Measurements from ENCODE around the gene UBL4B.

Gene UBL4B

DNA sequence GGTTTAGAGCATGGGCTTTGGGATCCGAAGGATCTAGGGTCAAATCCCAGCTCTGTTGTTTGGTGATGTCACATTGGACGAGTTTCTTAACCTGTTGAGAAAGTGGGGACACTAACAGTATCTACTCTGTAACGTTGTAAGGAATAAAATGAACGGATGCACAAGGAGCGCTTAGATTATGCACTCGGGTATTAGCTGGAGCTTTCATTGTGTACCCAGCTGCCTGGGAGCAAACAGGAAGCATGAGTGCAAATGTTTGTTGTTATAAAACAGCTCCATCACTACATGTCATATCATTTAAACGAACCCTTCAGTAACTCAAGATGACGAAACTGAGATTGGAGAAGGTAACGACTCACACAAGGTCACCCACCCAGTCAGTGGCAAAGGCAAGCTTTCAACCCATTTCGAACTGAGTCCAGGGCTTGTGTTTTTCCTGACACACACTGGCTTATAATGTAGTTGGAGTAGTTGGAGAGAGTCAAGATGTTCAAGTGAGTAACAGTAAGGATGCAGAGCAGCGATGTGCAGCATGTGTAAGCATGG lies 21.9 kb downstream of the UBL4B start:
- DNase-seq, result no peak
- H3K4me3 Mint-ChIP-seq, result no peak overlapping the region
- no peaks in the 10 kb centered on the region for H3K36me3 Mint-ChIP-seq (ENCODE audit: insufficient read depth)
- peaks cover 68 to 96% of the 10 kb centered on the region in 2 donors for H3K27me3 Mint-ChIP-seq
- H3K27ac Mint-ChIP-seq, result no peak overlapping the region
- ATAC-seq (replicated peaks), result no peak
- H3K4me1 Mint-ChIP-seq (ENCODE audit: low read depth in 2 of 2), result peaks cover 5 to 7% of the 10 kb centered on the region in 2 donors
- no peaks in the 10 kb centered on the region for H3K9me3 Mint-ChIP-seq

DNA sequence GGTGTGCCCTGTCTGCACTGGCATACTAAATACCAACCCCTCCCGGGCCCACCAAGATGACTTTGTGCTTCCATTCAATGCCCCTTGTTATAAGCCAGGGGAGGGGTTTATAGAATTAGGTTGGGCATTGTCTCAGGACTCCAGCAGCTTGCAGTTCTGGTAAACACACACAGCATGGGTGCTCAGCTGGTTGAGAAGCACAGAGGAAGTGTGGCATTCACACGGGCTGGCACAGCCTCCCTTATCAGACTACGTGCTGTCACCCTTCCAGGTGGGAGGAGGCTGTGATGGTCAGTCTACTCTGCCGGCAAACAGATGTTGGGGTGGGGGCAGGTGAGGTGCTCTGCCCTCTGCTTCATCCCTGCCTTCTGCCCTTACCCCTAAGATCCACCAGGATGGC lies 23.0 kb downstream of the UBL4B start:
- peaks cover 76 to 92% of the 10 kb centered on the region in 2 donors for H3K27me3 Mint-ChIP-seq
- ATAC-seq (replicated peaks) (no peak), DNase-seq (no peak)
- H3K36me3 Mint-ChIP-seq (ENCODE audit: insufficient read depth), result no peaks in the 10 kb centered on the region
- H3K9me3 Mint-ChIP-seq, result no peaks in the 10 kb centered on the region
- no peak overlapping the region for H3K27ac Mint-ChIP-seq
- H3K4me1 Mint-ChIP-seq (ENCODE audit: low read depth in 2 of 2), result peaks cover 5 to 7% of the 10 kb centered on the region in 2 donors
- H3K4me3 Mint-ChIP-seq, result no peak overlapping the region

DNA sequence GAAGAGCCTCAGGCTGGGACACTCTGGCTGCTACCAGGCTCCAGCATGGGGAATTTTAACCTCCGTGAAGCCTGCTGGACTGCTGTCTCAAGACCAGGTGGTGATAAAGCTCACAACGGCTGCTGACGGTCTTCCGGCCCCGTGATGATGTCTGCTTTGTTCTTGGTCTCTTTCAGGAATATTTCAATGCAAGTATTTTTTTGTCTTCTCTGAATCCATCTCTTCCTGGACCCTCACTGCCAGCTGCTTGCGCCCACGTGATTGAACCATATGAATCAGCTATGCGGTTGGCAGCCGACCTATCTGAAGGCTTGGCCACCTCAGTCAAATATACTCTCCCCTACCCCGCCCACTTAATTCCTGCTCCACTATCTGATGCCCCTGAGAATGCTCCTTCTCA lies 23.4 kb downstream of the UBL4B start:
- H3K4me1 Mint-ChIP-seq (ENCODE audit: low read depth in 2 of 2), result peaks cover 5 to 7% of the 10 kb centered on the region in 2 donors
- H3K27me3 Mint-ChIP-seq, result peaks cover 75 to 92% of the 10 kb centered on the region in 2 donors
- no peak overlapping the region for H3K27ac Mint-ChIP-seq
- DNase-seq, result no peak
- no peaks in the 10 kb centered on the region for H3K9me3 Mint-ChIP-seq
- ATAC-seq (replicated peaks), result no peak
- H3K4me3 Mint-ChIP-seq, result no peak overlapping the region
- H3K36me3 Mint-ChIP-seq (ENCODE audit: insufficient read depth), result no peaks in the 10 kb centered on the region

DNA sequence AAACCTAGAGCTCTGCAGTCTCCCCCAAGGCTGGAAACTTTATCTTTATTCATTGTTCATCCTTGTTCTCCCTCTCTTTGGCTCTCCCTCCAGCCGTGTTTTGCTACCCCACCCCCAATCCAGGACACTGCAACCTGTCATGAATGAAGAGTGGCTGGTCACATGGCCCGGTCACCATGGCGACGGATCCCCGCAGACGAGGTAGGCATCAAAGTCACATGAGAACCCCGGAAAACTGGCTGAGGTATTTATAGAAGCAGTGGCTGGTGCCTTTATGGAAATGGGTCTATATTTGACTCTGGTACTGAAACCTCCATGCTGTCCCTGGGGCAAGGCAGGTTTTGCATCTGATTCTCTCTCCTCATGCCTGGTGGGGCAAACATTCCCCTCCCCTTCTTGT lies 24.7 kb downstream of the UBL4B start:
- no peak overlapping the region for H3K4me3 Mint-ChIP-seq
- ATAC-seq (replicated peaks) (no peak), DNase-seq (no peak)
- H3K9me3 Mint-ChIP-seq, result no peaks in the 10 kb centered on the region
- H3K36me3 Mint-ChIP-seq (ENCODE audit: insufficient read depth), result no peaks in the 10 kb centered on the region
- H3K27me3 Mint-ChIP-seq, result peaks cover 75 to 94% of the 10 kb centered on the region in 2 donors
- no peak overlapping the region for H3K27ac Mint-ChIP-seq
- H3K4me1 Mint-ChIP-seq (ENCODE audit: low read depth in 2 of 2), result peaks cover 5 to 7% of the 10 kb centered on the region in 2 donors

DNA sequence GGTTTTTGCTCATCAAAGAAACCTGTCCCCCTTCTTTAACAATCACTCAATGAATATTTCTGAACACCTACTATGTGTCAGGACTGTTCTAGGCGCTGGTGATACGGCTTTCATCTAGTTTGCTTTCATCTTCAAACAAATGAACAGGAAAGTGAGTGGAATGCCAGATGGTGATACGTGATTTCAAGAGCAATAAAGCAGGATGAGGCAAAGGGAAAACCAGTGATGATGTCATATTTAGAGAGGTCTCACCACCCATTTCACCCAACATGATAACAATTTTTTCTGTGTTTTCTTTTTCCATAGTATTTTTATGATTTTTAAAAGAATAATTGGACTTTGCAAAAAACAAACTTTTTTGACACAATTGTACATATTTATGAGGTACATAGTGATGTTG lies 26.7 kb downstream of the UBL4B start:
- Mint-ChIP-seq H3K9me3 (no peaks in the 10 kb centered on the region), H3K27me3 (peaks cover 77 to 85% of the 10 kb centered on the region in 2 donors), H3K36me3 (ENCODE audit: insufficient read depth) (no peaks in the 10 kb centered on the region), H3K4me3 (no peak overlapping the region), H3K4me1 (ENCODE audit: low read depth in 2 of 2) (peaks cover 5 to 7% of the 10 kb centered on the region in 2 donors), H3K27ac (no peak overlapping the region)
- ATAC-seq (replicated peaks) (no peak), DNase-seq (no peak)

DNA sequence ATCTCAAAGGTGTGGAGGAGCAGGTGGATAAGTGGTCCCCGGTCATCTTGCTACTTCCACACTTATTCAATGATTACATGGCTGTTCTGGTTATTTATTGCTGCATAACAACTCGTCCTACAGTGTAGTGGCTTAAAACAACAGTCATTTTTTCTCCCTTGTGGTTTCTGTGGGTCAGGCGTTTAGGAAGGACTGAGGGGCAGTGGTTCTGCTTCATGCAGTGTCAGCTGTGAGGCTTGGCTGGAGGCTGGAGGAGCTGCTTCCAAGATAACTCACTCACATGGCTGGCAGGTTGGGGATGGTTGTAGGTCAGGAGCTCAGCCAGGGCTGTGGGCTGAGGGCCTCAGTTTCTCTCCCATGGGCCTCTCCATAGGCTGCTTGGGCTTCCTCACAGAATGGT lies 32.1 kb downstream of the UBL4B start:
- Mint-ChIP-seq H3K4me3 (no peak overlapping the region), H3K27me3 (peaks cover 24 to 40% of the 10 kb centered on the region in 2 donors), H3K4me1 (ENCODE audit: low read depth in 2 of 2) (no peaks in the 10 kb centered on the region), H3K9me3 (no peaks in the 10 kb centered on the region), H3K36me3 (ENCODE audit: insufficient read depth) (no peaks in the 10 kb centered on the region), H3K27ac (no peak overlapping the region)
- ATAC-seq (replicated peaks) (no peak), DNase-seq (no peak)

DNA sequence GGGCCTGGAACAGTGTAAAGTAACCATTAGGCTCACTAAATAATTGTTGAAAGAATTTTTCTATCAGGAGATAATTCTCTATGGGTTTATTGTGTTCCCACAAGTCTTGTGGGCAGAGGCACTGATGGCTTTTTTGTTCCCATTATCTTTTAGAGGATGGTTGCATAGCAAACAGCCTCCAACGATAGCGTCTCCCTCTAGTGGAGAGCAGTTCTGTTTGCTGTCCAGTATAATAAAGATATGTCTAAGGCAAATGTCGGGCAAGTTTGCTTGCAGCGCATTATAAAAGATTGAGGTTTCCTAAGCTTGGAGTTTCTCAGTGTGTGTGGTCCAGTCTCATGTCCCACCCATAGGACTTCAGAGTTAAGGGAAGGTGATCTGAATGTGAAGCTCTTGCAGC lies 36.7 kb downstream of the UBL4B start:
- peaks cover 24 to 32% of the 10 kb centered on the region in 2 donors for H3K27me3 Mint-ChIP-seq

DNA sequence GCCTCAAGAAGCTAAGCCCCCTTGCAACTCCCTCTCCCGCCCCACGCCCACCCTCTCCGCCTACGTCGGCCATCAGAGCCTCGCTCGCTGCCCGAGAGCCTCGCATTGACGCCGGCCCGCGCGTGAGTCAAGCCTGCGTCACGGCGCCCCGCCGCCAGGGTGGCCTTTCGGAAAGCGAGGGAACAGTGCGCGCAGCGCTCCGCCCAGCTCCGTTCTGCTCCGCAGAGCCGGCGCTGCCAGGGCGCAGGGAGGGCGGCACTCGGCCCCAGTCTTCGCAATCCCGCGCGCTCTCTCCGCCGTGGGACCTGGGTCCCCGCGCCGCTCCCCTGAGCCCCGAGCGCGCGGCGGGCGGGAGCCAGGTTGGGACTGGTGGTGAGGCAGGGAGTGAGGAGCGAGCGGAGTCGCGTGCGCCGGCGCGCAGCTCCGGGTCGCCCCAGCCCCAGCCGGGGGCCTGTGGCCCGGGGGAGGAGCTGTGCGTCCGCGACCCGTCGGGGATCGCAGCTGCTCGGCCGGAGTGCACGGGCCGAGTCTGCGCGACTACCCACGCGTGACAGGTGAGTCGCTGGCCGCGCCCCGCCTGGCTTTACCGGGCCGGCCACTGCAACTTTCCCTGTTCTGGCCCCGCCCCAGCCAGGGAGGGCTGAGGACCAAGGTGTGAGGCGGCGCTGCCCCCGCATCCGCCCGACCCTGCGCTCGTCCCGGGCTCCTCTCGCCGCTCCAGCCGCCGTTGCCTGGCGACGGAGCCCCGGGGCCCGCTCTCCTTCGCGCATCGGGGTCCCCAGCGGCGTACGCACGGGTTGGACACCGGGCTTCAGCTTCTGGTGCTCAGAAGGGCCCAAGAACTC lies 38.3 kb downstream of the UBL4B start, which contains the start of gene SLC6A17:
TSS of gene SLC6A17 (plus strand) at position 165 of the 845 bp plus-strand sequence. CDS start 16,436 bp downstream, outside the sequence.
- H3K27ac Mint-ChIP-seq, result no peak within 1 kb of the TSS

More for the DNA sequence above, 36.7 kb downstream of the UBL4B start:
- Mint-ChIP-seq H3K36me3 (ENCODE audit: insufficient read depth) (no peaks in the 10 kb centered on the region), H3K4me1 (ENCODE audit: low read depth in 2 of 2) (peaks cover 0 to 2% of the 10 kb centered on the region in 2 donors), H3K9me3 (no peaks in the 10 kb centered on the region), H3K4me3 (no peak overlapping the region), H3K27ac (no peak overlapping the region)
- DNase-seq, result no peak
- ATAC-seq (replicated peaks), result no peak

DNA sequence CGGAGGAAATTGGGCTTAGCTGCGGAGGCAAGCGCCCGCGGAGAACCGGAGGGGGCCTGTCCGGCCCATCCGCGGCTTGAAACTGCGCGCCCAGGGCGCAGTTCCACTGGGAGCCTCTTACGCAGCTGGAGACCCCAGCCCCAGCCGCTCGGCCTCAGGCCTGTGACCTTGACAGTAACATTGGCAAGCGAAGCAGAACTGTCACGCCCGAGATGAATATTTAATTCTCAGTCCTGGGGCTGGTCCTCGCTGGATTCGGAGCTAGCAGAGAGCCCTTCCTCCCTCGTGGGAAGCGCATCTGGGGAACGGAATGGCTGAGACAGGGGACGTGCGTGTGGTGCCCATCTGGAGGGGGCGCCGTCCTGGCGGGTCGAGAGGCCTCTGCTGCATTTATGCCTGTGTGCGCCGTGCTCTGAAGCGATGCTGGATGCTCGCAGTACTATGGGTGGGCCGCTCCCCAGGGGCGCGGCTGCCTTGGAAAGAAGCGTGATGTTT lies 39.0 kb downstream of the UBL4B start:
- ATAC-seq (replicated peaks) (no peak), DNase-seq (no peak)
- Mint-ChIP-seq H3K36me3 (ENCODE audit: insufficient read depth) (no peaks in the 10 kb centered on the region), H3K27me3 (peaks cover 47 to 51% of the 10 kb centered on the region in 2 donors), H3K27ac (no peak overlapping the region), H3K4me3 (no peak overlapping the region), H3K4me1 (ENCODE audit: low read depth in 2 of 2) (peaks cover 0 to 2% of the 10 kb centered on the region in 2 donors), H3K9me3 (no peaks in the 10 kb centered on the region)

More for the DNA sequence above, 38.3 kb downstream of the UBL4B start, which contains the start of gene SLC6A17:
- Mint-ChIP-seq H3K4me3 (peak within 1 kb of the TSS in 1 of 2 donors; percentile 19), H3K36me3 (ENCODE audit: insufficient read depth) (no peaks in the 10 kb centered on the region), H3K4me1 (ENCODE audit: low read depth in 2 of 2) (peaks cover 0 to 2% of the 10 kb centered on the region in 2 donors), H3K27me3 (peaks cover 40 to 48% of the 10 kb centered on the region in 2 donors), H3K9me3 (no peaks in the 10 kb centered on the region)
- ATAC-seq (replicated peaks) (no peak), DNase-seq (no peak)

DNA sequence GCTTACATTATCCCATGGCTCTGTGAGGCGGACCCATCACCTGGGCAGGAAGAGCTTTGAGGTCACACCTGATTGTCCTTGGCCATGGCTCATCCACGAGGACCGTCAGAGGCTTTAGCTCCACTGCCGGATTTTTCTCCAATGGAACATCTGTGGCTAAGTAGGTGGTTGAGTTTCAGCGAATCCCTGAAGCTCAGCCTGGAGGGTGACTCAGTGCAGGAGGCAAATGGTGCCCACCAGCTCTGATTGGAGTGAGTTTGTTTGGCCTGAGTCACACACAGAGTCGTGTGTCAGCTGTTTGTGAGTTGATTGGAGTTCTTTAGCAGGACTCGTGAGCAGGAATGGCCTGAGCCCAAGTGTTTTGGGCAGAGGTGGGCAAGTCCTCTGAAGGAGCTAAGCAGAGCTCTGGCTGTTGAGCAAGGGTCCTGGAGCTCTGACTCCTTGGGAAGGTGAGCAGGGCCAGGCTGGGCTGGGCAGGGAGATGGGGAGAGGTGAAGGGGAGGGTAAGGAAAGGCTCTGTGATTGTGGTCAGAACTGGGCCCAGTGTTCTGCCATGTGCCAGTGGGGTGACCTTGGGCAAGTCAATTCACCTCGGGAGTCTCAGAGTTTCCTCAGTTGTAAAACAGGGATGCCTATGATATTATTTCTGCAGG lies 40.0 kb downstream of the UBL4B start:
- Mint-ChIP-seq H3K27ac (no peak overlapping the region), H3K27me3 (peaks cover 57 to 62% of the 10 kb centered on the region in 2 donors), H3K36me3 (ENCODE audit: insufficient read depth) (no peaks in the 10 kb centered on the region), H3K9me3 (no peaks in the 10 kb centered on the region), H3K4me3 (no peak overlapping the region), H3K4me1 (ENCODE audit: low read depth in 2 of 2) (peaks cover 0 to 2% of the 10 kb centered on the region in 2 donors)
- DNase-seq (no peak), ATAC-seq (replicated peaks) (no peak)

DNA sequence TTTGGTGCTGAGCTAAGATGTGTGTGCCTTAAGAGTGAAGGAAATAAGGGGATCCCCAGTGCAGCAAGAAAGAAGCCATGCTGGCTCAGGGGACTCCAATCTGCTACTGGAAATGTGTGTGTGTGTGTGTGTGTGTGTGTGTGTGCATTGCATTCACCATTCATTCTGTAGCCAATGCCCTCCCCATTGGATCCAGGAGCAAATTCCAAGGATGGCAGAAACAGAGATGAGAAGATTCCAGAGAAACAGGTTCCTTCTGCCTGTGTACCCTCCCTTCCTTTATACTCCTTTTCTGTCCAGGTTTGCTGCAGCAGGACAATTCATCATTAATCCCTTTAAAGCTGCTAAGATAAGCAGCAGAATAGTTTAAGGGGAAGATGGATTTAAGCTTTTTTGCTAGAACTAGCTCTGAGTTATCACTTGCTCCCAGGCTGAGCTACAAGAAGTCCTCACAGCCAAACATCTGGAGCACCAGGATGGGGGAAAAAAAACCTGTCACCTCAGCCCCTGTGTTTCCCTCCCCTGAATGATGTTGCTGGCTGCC lies 41.2 kb downstream of the UBL4B start:
- H3K27ac Mint-ChIP-seq, result no peak overlapping the region
- no peak for DNase-seq
- peaks cover 0 to 2% of the 10 kb centered on the region in 2 donors for H3K4me1 Mint-ChIP-seq (ENCODE audit: low read depth in 2 of 2)
- no peak overlapping the region for H3K4me3 Mint-ChIP-seq
- peaks cover 0 to 3% of the 10 kb centered on the region in 2 donors for H3K9me3 Mint-ChIP-seq
- ATAC-seq (replicated peaks), result no peak
- H3K36me3 Mint-ChIP-seq (ENCODE audit: insufficient read depth), result no peaks in the 10 kb centered on the region
- H3K27me3 Mint-ChIP-seq, result peaks cover 69% of the 10 kb centered on the region in 2 donors

DNA sequence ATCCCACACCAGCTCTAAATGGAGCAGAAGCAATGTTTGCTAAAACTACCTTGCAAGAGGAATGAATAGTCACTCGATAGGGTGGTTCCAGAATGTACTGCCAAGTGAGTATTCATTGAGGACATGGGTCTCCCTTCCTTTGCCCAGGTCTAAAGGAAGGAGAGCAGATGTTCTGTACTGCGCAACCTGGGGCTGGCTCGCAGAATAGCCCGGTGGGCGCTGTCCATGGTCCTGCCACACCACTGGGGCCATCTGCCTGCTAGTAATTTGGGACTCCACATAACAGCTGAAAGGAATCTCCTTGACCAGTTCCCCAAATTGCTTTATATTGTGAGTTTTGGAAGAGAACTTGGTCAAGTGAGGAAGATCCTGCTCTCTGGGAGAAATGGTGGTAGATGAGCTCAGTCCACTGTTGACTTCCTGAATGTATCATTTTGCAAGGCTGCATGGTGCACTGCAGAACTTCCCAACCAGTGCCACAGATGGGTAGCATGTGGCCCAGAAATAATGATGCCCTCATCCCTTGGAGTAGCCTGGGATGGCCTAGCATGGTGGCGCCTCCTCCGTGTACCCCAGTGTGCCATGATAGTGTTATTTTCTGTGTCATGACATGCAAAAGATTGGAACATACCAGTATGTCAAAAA lies 43.8 kb downstream of the UBL4B start:
- no peaks in the 10 kb centered on the region for H3K4me1 Mint-ChIP-seq (ENCODE audit: low read depth in 2 of 2)
- H3K4me3 Mint-ChIP-seq, result no peak overlapping the region
- H3K27me3 Mint-ChIP-seq, result peaks cover 78 to 92% of the 10 kb centered on the region in 2 donors
- peaks cover 0 to 3% of the 10 kb centered on the region in 2 donors for H3K9me3 Mint-ChIP-seq
- peak; percentile 9 to 45 (median 19) for DNase-seq
- no peaks in the 10 kb centered on the region for H3K36me3 Mint-ChIP-seq (ENCODE audit: insufficient read depth)
- H3K27ac Mint-ChIP-seq, result no peak overlapping the region
- ATAC-seq (replicated peaks), result no peak

DNA sequence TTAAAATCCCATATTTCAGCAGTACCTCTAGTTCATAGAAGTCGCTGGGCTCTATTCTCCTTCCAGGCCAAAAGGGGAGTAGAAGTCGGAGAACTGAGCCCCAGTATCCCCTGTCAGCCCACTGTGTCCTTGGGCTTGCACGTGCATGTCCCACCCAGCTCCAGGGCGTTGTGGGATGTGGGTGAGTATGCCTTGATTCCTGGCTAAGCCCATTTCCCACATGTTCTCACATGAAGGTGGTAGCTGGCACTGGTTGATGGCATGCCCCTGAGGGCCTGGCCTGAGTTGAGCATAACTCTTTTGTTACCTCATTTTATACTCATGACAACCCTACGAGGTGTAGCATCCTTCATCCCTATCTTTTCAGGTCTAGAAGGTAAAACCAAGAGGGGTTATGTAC lies 46.0 kb downstream of the UBL4B start:
- Mint-ChIP-seq H3K9me3 (peaks cover 0 to 3% of the 10 kb centered on the region in 2 donors), H3K4me1 (ENCODE audit: low read depth in 2 of 2) (no peaks in the 10 kb centered on the region), H3K27me3 (peaks cover 69 to 91% of the 10 kb centered on the region in 2 donors), H3K27ac (no peak overlapping the region), H3K36me3 (ENCODE audit: insufficient read depth) (no peaks in the 10 kb centered on the region), H3K4me3 (no peak overlapping the region)
- DNase-seq (no peak), ATAC-seq (replicated peaks) (no peak)

All from effector memory CD8-positive, alpha-beta T cell (primary cell).